NOMO-1 treated with dmso at 0.1 percent for 144 hours (cell line): ENCODE data around the gene BET1L.

Experiments used
- DNase-seq: peaks from one replicate; lab custom pipeline; 2025; ENCODE audit not compliant: unreplicated experiment; lab: John Stamatoyannopoulos, UW

The BET1L gene

GRCh38 chr11:210803-211180, 3.6 kb upstream of the BET1L start:
- no peak for DNase-seq

GRCh38 chr11:210122-210802, 3.1 kb upstream of the BET1L start:
- DNase-seq: no peak

DNA sequence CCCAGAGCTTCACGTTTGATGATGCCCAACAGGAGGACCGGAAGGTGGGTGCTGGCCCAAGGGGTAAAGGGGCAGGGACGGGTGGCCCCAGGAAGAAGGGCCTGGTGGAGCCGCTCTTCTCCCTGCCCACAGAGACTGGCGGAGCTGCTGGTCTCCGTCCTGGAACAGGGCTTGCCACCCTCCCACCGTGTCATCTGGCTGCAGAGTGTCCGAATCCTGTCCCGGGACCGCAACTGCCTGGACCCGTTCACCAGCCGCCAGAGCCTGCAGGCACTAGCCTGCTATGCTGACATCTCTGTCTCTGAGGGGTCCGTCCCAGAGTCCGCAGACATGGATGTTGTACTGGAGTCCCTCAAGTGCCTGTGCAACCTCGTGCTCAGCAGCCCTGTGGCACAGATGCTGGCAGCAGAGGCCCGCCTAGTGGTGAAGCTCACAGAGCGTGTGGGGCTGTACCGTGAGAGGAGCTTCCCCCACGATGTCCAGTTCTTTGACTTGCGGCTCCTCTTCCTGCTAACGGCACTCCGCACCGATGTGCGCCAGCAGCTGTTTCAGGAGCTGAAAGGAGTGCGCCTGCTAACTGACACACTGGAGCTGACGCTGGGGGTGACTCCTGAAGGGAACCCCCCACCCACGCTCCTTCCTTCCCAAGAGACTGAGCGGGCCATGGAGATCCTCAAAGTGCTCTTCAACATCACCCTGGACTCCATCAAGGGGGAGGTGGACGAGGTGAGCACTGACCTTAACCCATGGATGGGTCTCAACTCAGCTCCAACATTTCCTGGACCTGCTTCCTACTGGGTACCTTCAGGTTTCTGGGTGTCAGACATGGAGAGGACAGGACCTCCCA, 2.3 kb upstream of the BET1L start:
- DNase-seq: no peak

DNA sequence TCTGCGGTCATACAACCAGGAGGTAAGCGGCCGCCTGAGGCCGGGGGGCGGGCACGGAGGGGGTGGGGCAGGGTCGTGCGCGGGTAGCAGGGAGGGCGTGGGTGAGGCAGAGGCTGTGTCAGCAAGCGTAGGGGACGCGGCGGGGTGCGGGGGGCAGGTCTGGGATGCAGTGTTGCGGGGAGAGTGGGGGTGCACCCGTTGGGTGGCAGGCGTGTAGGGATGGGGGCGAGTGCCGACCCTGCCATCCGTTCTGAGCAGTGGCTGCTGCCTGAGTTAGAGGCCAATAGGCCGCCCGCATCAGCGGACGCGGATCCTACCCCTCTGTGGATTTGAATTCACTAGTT, 1.7 kb upstream of the BET1L start:
- no peak for DNase-seq

DNA sequence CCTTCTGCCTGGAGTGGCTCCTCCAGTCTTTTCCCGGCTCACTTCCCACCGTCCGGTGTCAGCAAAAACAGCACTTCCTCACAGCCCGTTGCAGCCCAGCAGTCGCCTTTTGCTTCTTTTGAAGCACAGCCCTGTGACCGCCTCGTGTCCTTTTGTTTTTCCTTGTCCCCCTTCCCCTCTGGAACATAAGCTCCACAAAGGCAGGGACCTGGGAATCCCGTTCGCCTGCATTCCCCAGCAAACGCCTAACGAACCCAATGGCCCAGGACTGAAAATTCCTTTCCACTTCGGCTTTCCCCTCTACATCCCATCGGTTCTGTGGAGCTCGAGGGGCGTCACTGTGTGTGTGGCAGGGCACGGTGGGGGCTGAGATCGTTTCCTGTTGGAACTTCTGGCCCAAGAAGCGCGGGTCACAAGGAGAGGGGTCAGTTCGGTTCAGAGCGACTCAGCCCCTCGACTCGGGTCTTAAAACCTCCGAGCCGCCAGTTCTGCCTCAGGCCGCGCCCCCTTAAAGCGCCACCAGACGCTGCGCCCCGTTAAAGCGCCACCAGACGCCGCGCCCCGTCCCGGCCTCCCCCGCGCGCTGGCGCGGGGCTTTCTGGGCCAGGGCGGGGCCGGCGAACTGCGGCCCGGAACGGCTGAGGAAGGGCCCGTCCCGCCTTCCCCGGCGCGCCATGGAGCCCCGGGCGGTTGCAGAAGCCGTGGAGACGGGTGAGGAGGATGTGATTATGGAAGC, 1.1 kb upstream of the BET1L start:
- peak; percentile 78 for DNase-seq

- no peak for DNase-seq
These were observed 623 bp upstream of the BET1L start for GRCh38 chr11:207863-208180.

GRCh38 chr11:206526-207207, 532 bp downstream of the BET1L start:
- no peak for DNase-seq

GRCh38 chr11:206002-206384, 1.2 kb downstream of the BET1L start:
- DNase-seq: no peak

DNA sequence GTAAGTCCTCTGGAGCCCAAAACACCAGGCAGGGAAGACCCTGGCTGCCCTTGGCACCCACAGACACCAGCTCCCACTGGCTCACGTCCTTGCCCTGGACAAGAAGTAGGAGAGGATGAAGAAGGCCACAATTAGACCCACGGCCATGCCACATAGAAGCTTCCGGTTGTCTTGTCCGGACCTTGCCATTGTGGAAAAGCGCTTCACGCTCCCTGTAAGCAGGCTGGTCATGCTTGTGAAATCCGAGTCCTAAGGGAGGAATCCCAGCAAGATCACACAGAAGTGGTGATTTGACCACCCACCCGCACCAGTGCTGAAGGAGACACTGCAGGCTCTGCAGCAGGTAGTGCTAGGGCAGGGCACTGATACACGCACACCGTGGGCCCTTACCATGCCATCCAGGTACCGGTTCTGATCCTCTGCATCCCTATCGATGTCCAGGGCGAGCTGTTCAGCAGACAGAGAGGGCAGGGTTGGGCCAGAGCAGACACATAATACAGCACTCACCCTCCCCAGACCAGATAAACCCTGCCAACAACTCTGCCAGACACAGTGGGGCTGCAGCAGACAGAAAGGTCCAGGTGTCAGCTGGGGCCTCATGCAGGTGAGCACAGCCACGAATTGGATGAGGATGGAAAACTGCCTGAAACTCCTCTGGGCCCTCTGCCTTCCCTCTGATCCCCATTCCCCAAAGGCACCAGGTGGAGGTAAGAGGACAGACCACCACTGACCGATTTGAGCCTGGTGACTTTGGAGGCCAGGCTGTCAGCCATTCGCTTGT, 1.8 kb downstream of the BET1L start:
- no peak for DNase-seq

DNA sequence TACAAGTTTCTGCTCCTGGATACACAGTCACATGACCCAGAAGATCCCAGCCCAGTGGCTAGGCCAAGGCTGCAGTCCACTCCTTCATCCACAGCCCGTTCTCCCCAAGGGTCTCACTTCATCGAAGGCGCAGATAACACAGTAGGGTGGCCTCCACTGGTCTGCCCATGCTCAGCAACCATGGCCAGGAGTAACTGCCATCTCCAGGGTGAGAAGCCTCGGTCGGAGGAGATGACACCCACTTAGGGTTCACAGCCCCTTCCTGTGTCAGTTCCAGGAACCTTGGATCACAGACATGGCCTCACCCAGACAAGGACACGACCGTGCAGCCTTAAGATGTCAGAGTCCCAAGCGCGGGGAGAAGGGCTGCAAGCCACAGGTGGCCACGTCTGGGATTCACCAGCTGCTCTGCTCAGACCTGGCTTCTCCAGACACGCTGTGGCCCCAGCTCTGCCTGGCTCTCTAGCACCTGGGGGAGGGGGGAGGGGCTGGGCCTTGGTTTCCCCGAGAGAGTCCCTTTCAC, 2.6 kb downstream of the BET1L start:
- no peak for DNase-seq

GRCh38 chr11:203945-204586, 3.1 kb downstream of the BET1L start:
- no peak for DNase-seq

DNA sequence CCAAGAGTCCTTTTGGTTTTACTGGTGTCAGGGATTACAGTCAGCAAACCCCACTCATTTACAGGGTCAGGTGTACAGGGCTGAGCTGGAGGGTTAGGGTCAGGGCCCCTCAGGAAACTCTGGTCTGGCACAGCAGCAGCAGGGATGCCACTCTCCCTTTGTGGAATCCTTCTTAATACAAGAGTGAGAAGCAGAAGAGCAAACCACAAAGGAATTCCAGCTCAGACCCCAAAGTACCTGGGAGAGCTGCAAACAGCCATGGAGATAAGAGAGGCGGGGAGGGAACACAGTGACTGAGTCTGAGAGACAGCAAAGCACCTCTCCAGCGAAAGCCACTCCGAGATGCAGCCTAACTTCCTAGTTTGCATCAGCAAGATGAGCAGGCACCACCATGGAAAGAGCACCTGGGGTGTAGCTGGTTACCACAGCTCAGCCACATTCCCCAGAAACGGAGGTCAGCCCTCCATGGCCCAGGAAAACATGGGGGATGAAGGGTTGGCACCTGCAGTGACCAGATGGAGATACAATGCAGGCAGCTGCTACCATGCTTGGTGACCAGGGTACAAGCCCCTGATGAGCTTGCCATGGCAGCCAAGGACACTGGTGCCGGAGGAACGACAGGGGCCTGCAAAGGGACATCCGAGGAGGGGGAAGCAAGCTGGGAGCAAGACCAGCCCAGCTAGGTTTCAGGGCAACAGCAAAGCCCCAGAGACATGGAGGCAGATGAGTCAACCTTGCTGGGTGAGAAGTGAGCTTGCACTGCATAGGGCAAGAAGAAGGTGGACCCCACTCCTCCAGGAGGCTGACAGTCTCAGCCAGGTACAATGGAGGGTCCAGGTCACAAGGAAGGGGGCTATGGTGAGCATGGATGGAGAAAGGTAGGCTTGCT, 3.9 kb downstream of the BET1L start:
- DNase-seq: no peak

GRCh38 chr11:202490-202889, 4.7 kb downstream of the BET1L start:
- DNase-seq: no peak

- no peak for DNase-seq
These were observed 5.2 kb downstream of the BET1L start for GRCh38 chr11:201966-202365.

GRCh38 chr11:200224-201003, 6.8 kb downstream of the BET1L start:
- no peak for DNase-seq

DNA sequence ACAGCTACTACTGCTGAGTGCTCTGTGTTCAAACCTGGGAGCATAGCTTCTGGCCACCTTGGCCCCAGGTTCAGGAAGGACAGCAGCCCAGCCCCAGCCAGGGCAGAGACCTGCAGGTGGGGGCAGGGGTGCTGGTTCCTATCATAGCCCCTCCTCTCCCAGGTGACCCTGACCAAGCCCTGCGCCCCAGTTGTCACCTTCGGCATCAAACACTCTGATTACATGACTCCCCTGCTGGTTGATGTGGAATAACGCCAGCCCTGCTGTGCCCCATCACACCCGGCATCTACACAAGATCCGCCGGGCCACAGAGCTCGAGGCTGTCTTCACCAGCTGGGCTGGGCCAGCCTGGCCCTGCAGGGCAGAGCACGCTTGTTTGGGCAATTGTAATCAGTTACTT, 7.4 kb downstream of the BET1L start:
- no peak for DNase-seq

- DNase-seq: no peak
These were observed 8.1 kb downstream of the BET1L start for GRCh38 chr11:199004-199581.

- no peak for DNase-seq
These were observed 8.9 kb downstream of the BET1L start for GRCh38 chr11:198236-198806.
